Measurements from ENCODE around the gene SLC38A5. TPM values are rescaled to one million over a fixed set of nuclear protein-coding genes. Genes with fewer than 3 reads are reported as not detected.

The SLC38A5 gene
- total RNA-seq, 1 experiment from 2014 or later = 54.6 TPM

- peak; percentile 57 for ATAC-seq
Observed at GRCh38 chrX:48468693-48469691, 1.1 kb downstream of the SLC38A5 start.

More at GRCh38 chrX:48468693-48469691, 1.1 kb downstream of the SLC38A5 start:
- Histone ChIP-seq H2AFZ (ENCODE audit: low read depth, low read length, poor library complexity, severe bottlenecking) (no peak overlapping the region), H4K20me1 (ENCODE audit: insufficient read depth) (no peaks in the 10 kb centered on the region), H3K27me3 (ENCODE audit: insufficient read depth, low read length) (no peaks in the 10 kb centered on the region), H3K9me3 (ENCODE audit: control insufficient read depth in 1 of 2, insufficient read depth in 1 of 2, low read depth in 1 of 2, low read length in 2 of 2) (no peaks in the 10 kb centered on the region), H3K36me3 (ENCODE audit: control insufficient read depth in 1 of 2, insufficient read depth in 2 of 2, low read length in 2 of 2) (no peaks in the 10 kb centered on the region), H3K9me2 (ENCODE audit: insufficient read depth) (no peaks in the 10 kb centered on the region), H3K79me2 (ENCODE audit: insufficient read depth, low read length) (peaks cover 23% of the 10 kb centered on the region; the same call in 1 of the 2 replicates), H3K9ac (ENCODE audit: low read length) (peak overlapping the region; percentile 82), H3K4me2 (ENCODE audit: low read length) (peak overlapping the region; percentile 80), H3K4me1 (ENCODE audit: control insufficient read depth in 1 of 2, insufficient read depth in 2 of 2, low read length in 2 of 2) (peaks cover 3 to 24% of the 10 kb centered on the region in 2 experiments; a peak in 3 of 4 replicates), H3K4me3 (replicated peaks in 1 of 2; ENCODE audit: low read depth in 1 of 2, low read length in 2 of 2) (peak overlapping the region; percentile 61 to 62), H3K27ac (ENCODE audit: low read depth, low read length) (peak overlapping the region; percentile 70)
- TF ChIP-seq CTCF (IDR thresholded peaks at IDR 0.05 in 2 of 3, conservative IDR thresholded peaks at IDR 0.05 in 1 of 3; ENCODE audit: borderline replicate concordance in 1 of 3, insufficient read depth in 1 of 3, low read depth in 2 of 3, low read length in 2 of 3) = peak in 2 of 3 experiments; percentile 35 to 42; a peak in 3 of 6 replicates
- TF ChIP-seq FOSL1 (IDR thresholded peaks at IDR 0.05; ENCODE audit: low read depth) = no peak
- intact Hi-C loops (cut with micrococcal nuclease) = no loop called here
- ChIA-PET RAD21 (ENCODE audit: low non-redundant PET in 1 of 2, low total read pairs in 2 of 2, uncharacterized antibody in 2 of 2, unreplicated experiment in 2 of 2) (no interaction called here), POLR2A (no interaction called here), CTCF (interaction anchor here (0.6 to 2.7 kb wide), 2 partner anchors 386 to 406 kb away, joined by 3 to 11 read pairs; no protein-coding TSS in a partner anchor)
- TSS peak; percentile 75 for BruUV-seq (replicated peaks)
- DNase-seq (ENCODE audit: low read depth, low spot score) = no peak
